H9 (cell line): Measurements from ENCODE around the gene CCDC57. TPM values are rescaled to one million over a fixed set of nuclear protein-coding genes. Genes with fewer than 3 reads are reported as not detected.
A peak's percentile ranks its signal among the peaks of the same experiment; 100 is the strongest.

Experiments
- DNase-seq: peaks from one replicate; pipeline ENCODE4 v3.0.0-alpha.2; 2017
- H2AFZ ChIP-seq: one replicate; pipeline ENCODE4 v1.6.1; 2013; ENCODE audit warnings: mild to moderate bottlenecking, low read length, control low read depth, moderate library complexity
- H2AK5ac ChIP-seq: 2 replicates; pipeline ENCODE4 v1.6.1; 2013; ENCODE audit warnings: low read length, control low read depth, mixed read lengths; ENCODE audit not compliant: insufficient read length
- H2BK120ac ChIP-seq: one replicate; pipeline ENCODE4 v1.6.1; 2013; ENCODE audit warnings: low read depth, mild to moderate bottlenecking, low read length, control low read depth, inconsistent platforms; ENCODE audit not compliant: poor library complexity, severe bottlenecking
- H2BK12ac ChIP-seq: 2 replicates; pipeline ENCODE4 v1.6.1; 2013; ENCODE audit warnings: low read length, control low read depth, mixed read lengths, low read depth; ENCODE audit not compliant: insufficient read length
- H2BK15ac ChIP-seq: 2 replicates; pipeline ENCODE4 v1.6.1; 2013; ENCODE audit warnings: low read depth, low read length, control low read depth
- H2BK20ac ChIP-seq: one replicate; pipeline ENCODE4 v1.6.1; 2013; ENCODE audit warnings: low read depth, mild to moderate bottlenecking, low read length, control low read depth, inconsistent platforms; ENCODE audit not compliant: poor library complexity, severe bottlenecking
- H2BK5ac ChIP-seq: 2 replicates; pipeline ENCODE4 v1.6.1; 2013; ENCODE audit warnings: low read length, control low read depth, mixed read lengths; ENCODE audit not compliant: insufficient read length
- H3K14ac ChIP-seq: 2 replicates; pipeline ENCODE4 v1.6.1; 2013; ENCODE audit warnings: low read length, control low read depth; ENCODE audit not compliant: insufficient read depth
- H3K18ac ChIP-seq: 2 replicates; pipeline ENCODE4 v1.6.1; 2013; ENCODE audit warnings: low read depth, mild to moderate bottlenecking, mixed read lengths, low read length, control low read depth; ENCODE audit not compliant: insufficient read length
- H3K23ac ChIP-seq: 2 replicates; pipeline ENCODE4 v1.6.1; 2013; ENCODE audit warnings: low read length, control low read depth, mixed read lengths, low read depth; ENCODE audit not compliant: insufficient read length
- H3K23me2 ChIP-seq: 2 replicates; pipeline ENCODE4 v1.6.1; 2013; ENCODE audit warnings: low read depth, mild to moderate bottlenecking, mixed read lengths, low read length, control low read depth; ENCODE audit not compliant: insufficient read length, poor library complexity, severe bottlenecking
- H3K27ac ChIP-seq: 2 replicates; pipeline ENCODE4 v1.5.1; 2013; ENCODE audit warnings: low read length, control low read depth, mixed read lengths, low read depth; ENCODE audit not compliant: insufficient read length
- H3K27me3 ChIP-seq: 2 replicates; pipeline ENCODE4 v1.6.1; 2013; ENCODE audit warnings: low read length, control low read depth, inconsistent platforms; ENCODE audit not compliant: insufficient read depth
- H3K4ac ChIP-seq: 2 replicates; pipeline ENCODE4 v1.6.1; 2013; ENCODE audit warnings: low read depth, mild to moderate bottlenecking, control low read depth, inconsistent platforms, low read length, moderate library complexity
- H3K4me1 ChIP-seq: 2 replicates; pipeline ENCODE4 v1.6.1; 2013; ENCODE audit warnings: low read length, control low read depth, inconsistent platforms; ENCODE audit not compliant: insufficient read depth
- H3K4me2 ChIP-seq: 2 replicates; pipeline ENCODE4 v1.6.1; 2013; ENCODE audit warnings: low read length, control low read depth, mixed read lengths; ENCODE audit not compliant: insufficient read length, insufficient read depth
- H3K56ac ChIP-seq: 2 replicates; pipeline ENCODE4 v1.6.1; 2013; ENCODE audit warnings: low read depth, mild to moderate bottlenecking, mixed read lengths, low read length, control low read depth; ENCODE audit not compliant: insufficient read length
- H3K79me1 ChIP-seq: 2 replicates; pipeline ENCODE4 v1.6.1; 2013; ENCODE audit warnings: low read depth, mild to moderate bottlenecking, moderate library complexity, low read length, control low read depth, inconsistent platforms; ENCODE audit not compliant: insufficient read depth, poor library complexity, severe bottlenecking
- H3K79me2 ChIP-seq: 2 replicates; pipeline ENCODE4 v1.6.1; 2013; ENCODE audit warnings: low read length, control low read depth, inconsistent platforms; ENCODE audit not compliant: insufficient read depth
- H3K9ac ChIP-seq: 2 replicates; pipeline ENCODE4 v1.6.1; 2013; ENCODE audit warnings: low read length, control low read depth, mixed read lengths; ENCODE audit not compliant: insufficient read length; ENCODE audit errors: extremely low read depth
- H3K9me3 ChIP-seq: one replicate; pipeline ENCODE4 v1.6.1; 2013; ENCODE audit warnings: low read depth, low read length, inconsistent platforms; ENCODE audit not compliant: control insufficient read depth
- H3T11ph ChIP-seq: one replicate; pipeline ENCODE4 v1.6.1; 2013; ENCODE audit warnings: mild to moderate bottlenecking, low read length, control low read depth, inconsistent platforms
- H4K20me1 ChIP-seq: one replicate; pipeline ENCODE4 v1.6.1; 2013; ENCODE audit not compliant: control insufficient read depth, insufficient read length, insufficient read depth
- H4K5ac ChIP-seq: 2 replicates; pipeline ENCODE4 v1.6.1; 2013; ENCODE audit warnings: low read depth, mild to moderate bottlenecking, mixed read lengths, low read length, control low read depth; ENCODE audit not compliant: insufficient read length
- H4K8ac ChIP-seq: replicated peaks from 2 replicates; pipeline ENCODE4 v1.6.1; 2013; ENCODE audit warnings: low read length, control low read depth, mixed read lengths, low read depth; ENCODE audit not compliant: insufficient read length
- H4K91ac ChIP-seq: 2 replicates; pipeline ENCODE4 v1.6.1; 2013; ENCODE audit warnings: low read depth, mild to moderate bottlenecking, moderate library complexity, mixed read lengths, low read length, control low read depth; ENCODE audit not compliant: insufficient read length
- H3K27ac Mint-ChIP-seq, 3 experiments: 2 replicates in 2 of 3; 3 replicates in 1 of 3; pipeline ENCODE4 v1.8.0; 2020 to 2021; ENCODE audit warnings: mixed read lengths in 3 of 3, mild to moderate bottlenecking in 1 of 3, moderate library complexity in 1 of 3
- H3K27me3 Mint-ChIP-seq: 2 replicates; pipeline ENCODE4 v1.8.0; 2021; ENCODE audit warnings: low read depth, mild to moderate bottlenecking, moderate library complexity, mixed read lengths
- H3K36me3 Mint-ChIP-seq, 3 experiments: 2 replicates in 2 of 3; 3 replicates in 1 of 3; pipeline ENCODE4 v1.8.0; 2020 to 2021; ENCODE audit warnings: low read depth in 3 of 3, mixed read lengths in 3 of 3; ENCODE audit not compliant: insufficient read depth in 1 of 3
- H3K4me1 Mint-ChIP-seq, 2 experiments: 2 replicates each; pipeline ENCODE4 v1.8.0; 2020; ENCODE audit warnings: mixed read lengths in 2 of 2
- H3K4me3 Mint-ChIP-seq, 2 experiments: 2 replicates in 1 of 2; 3 replicates in 1 of 2; pipeline ENCODE4 v1.8.0; 2020 to 2021; ENCODE audit warnings: mild to moderate bottlenecking in 2 of 2, mixed read lengths in 2 of 2, moderate library complexity in 1 of 2
- H3K9me3 Mint-ChIP-seq, 2 experiments: 2 replicates in 1 of 2; 3 replicates in 1 of 2; pipeline ENCODE4 v1.8.0; 2020; ENCODE audit warnings: mild to moderate bottlenecking in 2 of 2, mixed read lengths in 2 of 2, moderate library complexity in 1 of 2
- WGBS: extraction: QIAGEN DNeasy Blood & Tissue Kit; methylation state at CpG from one replicate; pipeline ENCODE4 v1.1.7; 2013; ENCODE audit warnings: missing lambda C conversion rate, low lambda C conversion rate, mixed read lengths; ENCODE audit not compliant: insufficient read length; ENCODE audit errors: extremely low coverage; 5-methylcytosine and 5-hydroxymethylcytosine counted together
- total RNA-seq: library from RNA; stranded (reverse); gene quantifications from 2 replicates; pipeline ENCODE4 v1.2.1, GENCODE V29; 2021
- TF ChIP-seq, protein P1 (sequence below): fragments of 200-600 bp; sonication (generic); conservative IDR thresholded peaks from 3 replicates; pipeline ENCODE4 v1.8.0; 2021; ENCODE audit warnings: antibody characterized with exemption, mild to moderate bottlenecking

Gene CCDC57
- total RNA-seq, 1 experiment from 2014 or later: 11.0 TPM

DNA sequence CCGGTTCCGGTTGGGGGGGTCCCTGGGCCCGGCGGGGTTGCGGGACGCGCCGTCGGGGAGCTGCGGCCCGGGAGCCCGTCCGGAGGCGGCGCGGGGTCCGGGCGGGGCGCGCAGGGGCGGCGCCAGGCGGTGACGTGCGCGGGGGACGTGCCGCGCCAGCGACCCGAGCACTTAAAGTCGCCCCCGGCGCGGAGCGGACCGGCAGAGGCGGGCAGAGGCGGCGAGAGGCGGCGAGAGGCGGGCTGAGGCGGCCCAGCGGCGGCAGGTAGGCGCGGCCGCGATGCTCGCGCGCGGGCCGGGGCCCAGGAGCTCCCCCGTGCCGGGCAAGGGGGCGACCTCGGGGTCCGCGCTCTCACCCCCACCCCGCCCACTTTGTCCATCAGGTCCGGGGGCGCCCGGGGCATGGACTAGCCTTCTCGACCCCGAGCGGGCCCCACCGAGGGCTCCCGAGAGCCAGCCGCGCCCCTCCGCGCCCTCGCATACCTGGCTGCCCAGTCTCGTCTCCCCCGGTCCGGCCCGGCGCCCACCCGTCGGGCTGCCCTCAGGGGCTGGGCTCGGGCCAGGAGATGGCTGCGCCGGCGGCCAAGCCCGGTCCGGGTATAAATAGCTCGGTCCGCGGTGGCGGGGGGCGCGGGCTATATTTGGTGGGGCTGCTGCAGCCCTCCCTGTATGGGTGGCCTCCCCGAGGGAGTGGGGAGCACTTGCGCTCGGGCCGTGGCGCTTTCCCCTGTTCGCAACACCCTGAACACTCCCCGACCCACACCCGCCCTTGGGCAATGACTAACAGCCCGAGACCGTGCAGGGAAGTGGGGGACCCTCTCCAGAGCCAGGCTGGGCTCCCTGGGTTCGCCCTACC, 16.4 kb upstream of the CCDC57 start, which contains the start of gene SLC16A3:
SLC16A3 (plus strand) TSS at position 201 of the 856 bp plus-strand sequence. CDS start 6,967 bp downstream, outside the sequence.
- Histone ChIP-seq H3K9me3 (no peaks in the 10 kb centered on the region), H3K4ac (no peak within 1 kb of the TSS), H4K8ac (no peak within 1 kb of the TSS), H3T11ph (no peak within 1 kb of the TSS), H2AK5ac (no peak within 1 kb of the TSS), H3K27me3 (peaks cover 22% of the 10 kb centered on the region; the same call in 1 of the 2 replicates), H2BK120ac (no peak within 1 kb of the TSS), H3K4me2 (peak within 1 kb of the TSS; percentile 21), H3K79me1 (no peaks in the 10 kb centered on the region), H2BK12ac (no peak within 1 kb of the TSS), H4K91ac (no peak within 1 kb of the TSS), H3K23ac (no peak within 1 kb of the TSS), H3K27ac (no peak within 1 kb of the TSS), H3K9ac (no peak within 1 kb of the TSS), H2BK20ac (no peak within 1 kb of the TSS), H2BK5ac (no peak within 1 kb of the TSS), H2BK15ac (no peak within 1 kb of the TSS), H3K4me1 (no peaks in the 10 kb centered on the region), H4K20me1 (peaks cover 2% of the 10 kb centered on the region), H4K5ac (no peak within 1 kb of the TSS), H3K56ac (no peak within 1 kb of the TSS), H3K18ac (no peak within 1 kb of the TSS), H3K14ac (peak within 1 kb of the TSS; percentile 49; the same call in 1 of the 2 replicates), H3K79me2 (no peaks in the 10 kb centered on the region), H2AFZ (no peak within 1 kb of the TSS), H3K23me2 (peaks cover 11% of the 10 kb centered on the region)
- no peak within 1 kb of the TSS for H3K27ac Mint-ChIP-seq
- no peaks in the 10 kb centered on the region for H3K36me3 Mint-ChIP-seq
- TF ChIP-seq, protein P1, sequence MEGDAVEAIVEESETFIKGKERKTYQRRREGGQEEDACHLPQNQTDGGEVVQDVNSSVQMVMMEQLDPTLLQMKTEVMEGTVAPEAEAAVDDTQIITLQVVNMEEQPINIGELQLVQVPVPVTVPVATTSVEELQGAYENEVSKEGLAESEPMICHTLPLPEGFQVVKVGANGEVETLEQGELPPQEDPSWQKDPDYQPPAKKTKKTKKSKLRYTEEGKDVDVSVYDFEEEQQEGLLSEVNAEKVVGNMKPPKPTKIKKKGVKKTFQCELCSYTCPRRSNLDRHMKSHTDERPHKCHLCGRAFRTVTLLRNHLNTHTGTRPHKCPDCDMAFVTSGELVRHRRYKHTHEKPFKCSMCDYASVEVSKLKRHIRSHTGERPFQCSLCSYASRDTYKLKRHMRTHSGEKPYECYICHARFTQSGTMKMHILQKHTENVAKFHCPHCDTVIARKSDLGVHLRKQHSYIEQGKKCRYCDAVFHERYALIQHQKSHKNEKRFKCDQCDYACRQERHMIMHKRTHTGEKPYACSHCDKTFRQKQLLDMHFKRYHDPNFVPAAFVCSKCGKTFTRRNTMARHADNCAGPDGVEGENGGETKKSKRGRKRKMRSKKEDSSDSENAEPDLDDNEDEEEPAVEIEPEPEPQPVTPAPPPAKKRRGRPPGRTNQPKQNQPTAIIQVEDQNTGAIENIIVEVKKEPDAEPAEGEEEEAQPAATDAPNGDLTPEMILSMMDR: no peak
- H3K4me3 Mint-ChIP-seq: peak within 1 kb of the TSS; percentile 60 to 72
- peaks cover 2 to 4% of the 10 kb centered on the region in 2 experiments; a peak in 3 of 4 replicates for H3K4me1 Mint-ChIP-seq
- WGBS: no CpG with 5 or more reads among the region's 105 CpGs
- no peaks in the 10 kb centered on the region for H3K9me3 Mint-ChIP-seq
- no peak for DNase-seq
- H3K27me3 Mint-ChIP-seq: peaks cover 46% of the 10 kb centered on the region
